BE2C (cell line): ENCODE data around the gene SFXN3.

Experiments used
- DNase-seq: peaks from one replicate; pipeline ENCODE4 v3.0.0-alpha.2; 2020
- H3K27me3 ChIP-seq: fragments of 250-450 bp; sonication (Bioruptor Pico); 2 replicates; pipeline ENCODE4 v1.5.1; 2020; ENCODE audit warnings: mild to moderate bottlenecking
- H3K36me3 ChIP-seq: fragments of 250-450 bp; sonication (Bioruptor Pico); 2 replicates; pipeline ENCODE4 v1.5.1; 2020; ENCODE audit warnings: mild to moderate bottlenecking
- H3K4me1 ChIP-seq: fragments of 250-450 bp; sonication (Bioruptor Pico); 2 replicates; pipeline ENCODE4 v1.5.1; 2020
- H3K4me3 ChIP-seq: 2 replicates; pipeline ENCODE4 v1.5.1; 2011; ENCODE audit warnings: low read depth, low read length
- H3K9me3 ChIP-seq: fragments of 250-450 bp; sonication (Bioruptor Pico); 2 replicates; pipeline ENCODE4 v1.5.1; 2020
- TF ChIP-seq, protein P1 (sequence below): IDR thresholded peaks from 2 replicates; pipeline ENCODE4 v1.5.1; 2012; ENCODE audit warnings: mild to moderate bottlenecking, low read depth, low read length

Gene SFXN3

DNA sequence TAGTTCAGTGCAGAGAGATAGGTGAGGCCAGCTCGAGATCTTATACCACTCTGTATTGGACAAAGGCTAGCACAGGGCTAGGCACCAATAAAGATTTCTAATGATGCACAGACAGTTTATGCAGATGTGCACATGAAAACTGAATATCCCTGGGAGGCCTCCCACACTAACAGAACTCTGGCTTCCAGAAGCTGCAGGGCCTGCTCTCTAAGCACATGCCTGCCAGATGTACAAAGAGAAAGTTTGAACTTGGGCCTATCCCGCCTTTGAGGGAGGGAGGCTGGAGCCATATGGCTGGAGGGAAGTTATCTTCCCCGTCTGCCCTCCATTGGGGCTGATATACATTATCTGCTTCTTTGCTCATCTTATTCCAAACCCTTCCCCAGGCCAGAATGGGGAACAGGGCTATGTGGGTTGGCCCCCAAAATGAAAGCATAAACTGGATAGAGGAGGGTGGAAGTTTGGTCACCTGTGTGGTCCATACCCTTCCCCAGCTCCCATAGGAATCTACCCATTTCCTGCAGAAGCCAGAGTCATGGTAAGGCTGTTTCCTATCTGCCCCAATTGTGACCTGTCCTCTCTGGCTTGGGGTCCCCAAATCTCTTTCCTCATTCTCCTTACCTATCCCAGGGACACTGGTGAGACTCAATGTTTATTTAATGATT lies 34.6 kb downstream of the SFXN3 start:
- H3K27me3 ChIP-seq: no peaks in the 10 kb centered on the region
- peak overlapping the region; percentile 79 for H3K4me3 ChIP-seq

DNA sequence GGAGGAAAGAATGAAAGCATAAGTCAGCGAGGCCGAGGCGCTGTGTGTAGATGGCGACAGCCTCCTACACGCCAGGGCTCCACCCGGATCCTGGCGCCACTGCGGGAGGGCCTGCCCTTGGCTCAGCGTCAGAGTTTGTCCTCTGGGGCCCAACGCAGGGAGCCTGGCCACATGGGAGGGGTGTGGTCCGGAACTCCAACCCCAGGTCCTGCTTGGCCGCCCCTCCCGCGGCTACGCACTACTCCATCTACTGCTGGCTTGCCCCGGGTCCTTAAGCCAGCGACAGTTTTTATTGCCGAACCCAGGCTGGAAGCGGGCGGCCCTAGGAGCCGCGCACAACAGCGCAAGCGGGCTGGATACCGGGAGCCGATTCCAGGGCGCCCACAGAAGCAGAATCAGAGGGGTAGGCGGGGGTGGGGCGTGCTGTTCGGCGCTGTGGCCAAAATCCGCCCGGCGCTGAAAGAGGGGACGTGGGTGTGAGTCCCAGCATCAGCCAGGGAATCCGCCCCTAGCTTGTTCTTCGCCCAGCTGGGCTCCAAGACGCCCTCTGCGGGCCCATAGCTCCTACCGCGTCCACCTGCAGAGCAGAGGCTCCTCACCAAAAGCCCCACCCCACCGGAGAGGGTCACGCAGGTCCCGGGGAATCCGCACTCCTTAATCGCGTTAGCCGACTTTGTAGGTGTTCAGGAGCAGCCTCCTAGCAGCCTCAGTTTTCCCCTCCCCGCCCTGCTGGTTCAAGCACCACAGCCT lies 35.3 kb downstream of the SFXN3 start:
- H3K4me1 ChIP-seq: peaks cover 30% of the 10 kb centered on the region
- no peaks in the 10 kb centered on the region for H3K9me3 ChIP-seq
- H3K36me3 ChIP-seq: no peaks in the 10 kb centered on the region
- H3K4me3 ChIP-seq: peak overlapping the region; percentile 79
- no peaks in the 10 kb centered on the region for H3K27me3 ChIP-seq
- TF ChIP-seq, protein P1, sequence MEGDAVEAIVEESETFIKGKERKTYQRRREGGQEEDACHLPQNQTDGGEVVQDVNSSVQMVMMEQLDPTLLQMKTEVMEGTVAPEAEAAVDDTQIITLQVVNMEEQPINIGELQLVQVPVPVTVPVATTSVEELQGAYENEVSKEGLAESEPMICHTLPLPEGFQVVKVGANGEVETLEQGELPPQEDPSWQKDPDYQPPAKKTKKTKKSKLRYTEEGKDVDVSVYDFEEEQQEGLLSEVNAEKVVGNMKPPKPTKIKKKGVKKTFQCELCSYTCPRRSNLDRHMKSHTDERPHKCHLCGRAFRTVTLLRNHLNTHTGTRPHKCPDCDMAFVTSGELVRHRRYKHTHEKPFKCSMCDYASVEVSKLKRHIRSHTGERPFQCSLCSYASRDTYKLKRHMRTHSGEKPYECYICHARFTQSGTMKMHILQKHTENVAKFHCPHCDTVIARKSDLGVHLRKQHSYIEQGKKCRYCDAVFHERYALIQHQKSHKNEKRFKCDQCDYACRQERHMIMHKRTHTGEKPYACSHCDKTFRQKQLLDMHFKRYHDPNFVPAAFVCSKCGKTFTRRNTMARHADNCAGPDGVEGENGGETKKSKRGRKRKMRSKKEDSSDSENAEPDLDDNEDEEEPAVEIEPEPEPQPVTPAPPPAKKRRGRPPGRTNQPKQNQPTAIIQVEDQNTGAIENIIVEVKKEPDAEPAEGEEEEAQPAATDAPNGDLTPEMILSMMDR: peak; percentile 47
- peak; percentile 89 for DNase-seq

More for the DNA sequence above, 34.6 kb downstream of the SFXN3 start:
- TF ChIP-seq, protein P1: no peak
- peaks cover 30% of the 10 kb centered on the region for H3K4me1 ChIP-seq
- DNase-seq: peak; percentile 34
- no peaks in the 10 kb centered on the region for H3K9me3 ChIP-seq
- H3K36me3 ChIP-seq: no peaks in the 10 kb centered on the region

DNA sequence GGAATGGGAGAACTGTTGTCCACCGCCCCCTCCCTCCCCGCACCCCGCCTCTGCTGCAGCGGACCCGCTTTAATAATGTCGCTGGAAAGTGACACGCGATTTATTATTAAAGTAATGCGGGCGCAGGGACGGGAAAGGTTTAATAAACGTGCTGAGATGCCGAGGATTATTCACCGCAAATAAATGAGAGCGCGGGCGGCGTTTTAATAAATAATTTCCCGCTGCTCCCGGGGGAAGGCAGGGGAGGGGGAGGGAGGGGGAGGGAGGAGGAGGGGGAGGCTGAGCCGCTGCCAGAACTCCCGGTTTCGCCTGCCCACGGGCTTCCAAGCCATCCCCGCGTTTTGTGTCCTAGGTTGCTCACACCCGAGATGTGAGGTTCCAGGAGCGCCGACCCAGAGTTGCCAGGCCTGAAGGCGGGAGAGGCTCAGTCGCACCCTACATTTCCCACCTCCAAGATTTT lies 35.9 kb downstream of the SFXN3 start:
- Histone ChIP-seq H3K9me3 (no peaks in the 10 kb centered on the region), H3K27me3 (no peaks in the 10 kb centered on the region), H3K36me3 (no peaks in the 10 kb centered on the region), H3K4me3 (peak overlapping the region; percentile 79), H3K4me1 (peaks cover 30% of the 10 kb centered on the region)
- DNase-seq: peak; percentile 50
- TF ChIP-seq, protein P1: no peak

DNA sequence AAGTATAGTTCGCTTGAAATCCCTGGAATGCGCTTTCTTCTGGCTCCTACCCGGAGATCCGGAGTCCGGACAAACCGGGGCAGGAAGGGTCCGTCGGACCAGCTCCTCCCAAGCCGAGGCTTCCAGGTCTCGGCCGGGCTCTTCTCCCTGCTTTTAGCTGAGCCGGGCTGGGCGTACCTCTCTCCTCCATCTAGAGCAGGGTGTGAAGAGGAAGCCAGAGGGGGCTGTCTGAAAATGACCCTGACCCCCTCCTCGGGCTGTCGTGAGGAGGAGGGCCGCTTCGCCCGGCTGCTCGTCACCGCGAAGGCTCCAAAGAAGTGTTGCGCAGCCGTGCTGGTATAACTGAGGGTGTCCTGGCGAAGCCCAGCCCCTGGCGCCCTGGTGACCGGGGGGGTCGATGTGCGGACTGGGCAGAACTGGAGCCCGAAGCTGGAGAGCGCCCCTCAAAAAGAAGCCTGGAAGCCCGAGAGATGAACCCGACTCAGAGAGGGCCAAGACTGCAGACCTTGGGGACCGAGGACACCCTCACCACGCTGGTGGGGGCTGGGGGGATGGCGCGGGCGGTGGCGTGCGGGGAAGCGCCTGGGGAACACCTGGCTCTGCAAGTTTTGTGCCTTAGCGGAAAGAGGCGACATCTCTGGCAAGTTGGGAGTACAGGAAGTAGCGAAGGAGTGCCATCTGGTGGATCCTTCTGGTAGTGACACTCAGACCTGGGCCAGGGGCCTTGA lies 36.5 kb downstream of the SFXN3 start:
- H3K4me3 ChIP-seq: peak overlapping the region; percentile 79
- no peaks in the 10 kb centered on the region for H3K36me3 ChIP-seq
- no peaks in the 10 kb centered on the region for H3K27me3 ChIP-seq
- peaks cover 30% of the 10 kb centered on the region for H3K4me1 ChIP-seq
- no peaks in the 10 kb centered on the region for H3K9me3 ChIP-seq
- TF ChIP-seq, protein P1: peak; percentile 84
- peak; percentile 84 for DNase-seq

DNA sequence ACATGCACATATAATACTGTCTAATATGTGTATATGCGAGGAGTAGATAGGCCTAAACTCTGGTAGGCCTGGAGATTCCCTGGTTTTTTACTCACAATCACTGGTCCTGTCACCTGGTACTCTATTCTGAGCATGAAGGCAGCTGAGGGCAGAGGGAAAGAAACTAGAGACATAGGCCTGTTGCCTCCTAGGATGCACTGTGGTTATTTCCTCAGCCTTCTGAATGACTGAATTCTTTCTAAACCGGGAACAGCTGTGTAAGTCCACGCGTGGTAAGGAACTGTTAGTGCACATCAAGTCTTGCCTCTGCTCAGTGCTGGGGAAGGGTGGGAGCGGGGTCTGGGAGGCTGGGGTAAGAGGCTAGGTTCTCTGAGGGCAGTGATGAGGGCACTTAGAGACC lies 38.4 kb downstream of the SFXN3 start:
- peaks cover 14% of the 10 kb centered on the region for H3K4me1 ChIP-seq
- no peaks in the 10 kb centered on the region for H3K27me3 ChIP-seq
- DNase-seq: no peak

More for the DNA sequence above, 38.4 kb downstream of the SFXN3 start:
- Histone ChIP-seq H3K4me3 (no peak overlapping the region), H3K36me3 (no peaks in the 10 kb centered on the region), H3K9me3 (no peaks in the 10 kb centered on the region)
- TF ChIP-seq, protein P1: no peak
